Esophagus squamous epithelium (tissue), 5 donors: ENCODE data around the gene C17orf67. TPM values are rescaled to one million over a fixed set of nuclear protein-coding genes. Genes with fewer than 3 reads are reported as not detected.
A peak's percentile ranks its signal among the peaks of the same experiment; 100 is the strongest.

Experiments
- DNase-seq: peaks from one replicate; lab custom pipeline; 2025; lab: John Stamatoyannopoulos, UW
- H3K27ac ChIP-seq, 4 donors: fragments of 200-600 bp; sonication (generic); one replicate each; pipeline ENCODE4 v1.5.1; 2016 to 2019; ENCODE audit warnings: mild to moderate bottlenecking in 1 of 4
- H3K27me3 ChIP-seq, 4 donors: fragments of 200-600 bp; sonication (generic); 1 replicate in 3 of 4; 2 replicates in 1 of 4; pipeline versions ENCODE4 v1.5.1 to v1.6.0; 2017 to 2021; ENCODE audit warnings: antibody characterized with exemption in 1 of 4
- H3K36me3 ChIP-seq, 3 donors: fragments of 200-600 bp; sonication (generic); one replicate each; pipeline ENCODE4 v1.5.1; 2016 to 2019
- H3K4me1 ChIP-seq, 3 donors: fragments of 200-600 bp; sonication (generic); one replicate each; pipeline ENCODE4 v1.5.1; 2017 to 2019
- H3K4me3 ChIP-seq, 4 donors: fragments of 200-600 bp; sonication (generic); 1 replicate in 3 of 4; 2 replicates in 1 of 4; pipeline ENCODE4 v1.5.1; 2016 to 2019; ENCODE audit warnings: mild to moderate bottlenecking in 2 of 4, moderate library complexity in 1 of 4
- H3K9me3 ChIP-seq, 3 donors: fragments of 200-600 bp; sonication (generic); one replicate each; pipeline ENCODE4 v1.5.1; 2016 to 2019
- CTCF ChIP-seq, 6 experiments: fragments of 450-650 bp in 4 of 6; fragments of 200-600 bp in 2 of 6; sonication (generic) in 2 of 6; IDR thresholded peaks; one replicate each; pipeline ENCODE4 v1.5.1; 2016 to 2019; ENCODE audit warnings: antibody characterized with exemption in 6 of 6, mild to moderate bottlenecking in 4 of 6, moderate library complexity in 4 of 6
- POLR2A ChIP-seq, 4 donors: fragments of 450-650 bp; IDR thresholded peaks; one replicate each; pipeline ENCODE4 v1.6.1; 2017; ENCODE audit warnings: antibody characterized with exemption in 4 of 4, mild to moderate bottlenecking in 4 of 4, moderate library complexity in 3 of 4
- WGBS, 2 donors: methylation state at CpG; one replicate each; pipeline ENCODE4 v1.1.5; 2018; 5-methylcytosine and 5-hydroxymethylcytosine counted together
- intact Hi-C: fragments of 100-400 bp; cut with DNase I; formaldehyde crosslinking; loops from one replicate; pipeline ENCODE4 v1.15.0; 2022
- total RNA-seq, 4 donors: library from RNA; depleted of rRNA; stranded (reverse); fragments of >200 nt; gene quantifications; one replicate each; pipeline ENCODE4 v1.1.0, GENCODE V29; 2016
- donor health status: DM: yes; HTN: yes; CAD: no.

Gene C17orf67
- total RNA-seq, 4 donors from 2014 or later: 0.27 to 1.7 (median 0.53) TPM

- 82 to 92% methylated on average over 7 of the region's 7 CpGs for WGBS, 2 donors
- H3K36me3 ChIP-seq: no peaks in the 10 kb centered on the region
- H3K4me3 ChIP-seq: no peak overlapping the region
- H3K4me1 ChIP-seq: no peaks in the 10 kb centered on the region
- no peaks in the 10 kb centered on the region for H3K27me3 ChIP-seq
- intact Hi-C loops: no loop called here
- H3K9me3 ChIP-seq: no peaks in the 10 kb centered on the region
- TF ChIP-seq CTCF (IDR thresholded peaks at IDR 0.05) (no peak), POLR2A (IDR thresholded peaks at IDR 0.05) (no peak)
- H3K27ac ChIP-seq: no peak overlapping the region
- DNase-seq: no peak
Measured at GRCh38 chr17:56876766-56877179, 43.1 kb upstream of the C17orf67 start.

GRCh38 chr17:56870081-56870651, 36.4 kb upstream of the C17orf67 start:
- no peaks in the 10 kb centered on the region for H3K27me3 ChIP-seq
- WGBS, 2 donors: 55 to 81% methylated on average over 4 of the region's 4 CpGs
- intact Hi-C loops: no loop called here

GRCh38 chr17:56868716-56869115, 35.0 kb upstream of the C17orf67 start:
- TF ChIP-seq POLR2A (IDR thresholded peaks at IDR 0.05) (no peak), CTCF (IDR thresholded peaks at IDR 0.05) (no peak)
- H3K9me3 ChIP-seq: no peaks in the 10 kb centered on the region
- no peaks in the 10 kb centered on the region for H3K4me1 ChIP-seq
- no peak overlapping the region for H3K27ac ChIP-seq
- no peaks in the 10 kb centered on the region for H3K27me3 ChIP-seq
- 47 to 65% methylated on average over 3 of the region's 3 CpGs for WGBS, 2 donors
- peaks cover 0 to 10% (median 0%) of the 10 kb centered on the region in 3 donors for H3K36me3 ChIP-seq
- no peak overlapping the region for H3K4me3 ChIP-seq
- intact Hi-C loops: no loop called here
- no peak for DNase-seq

More at GRCh38 chr17:56870081-56870651, 36.4 kb upstream of the C17orf67 start:
- H3K36me3 ChIP-seq: no peaks in the 10 kb centered on the region
- no peaks in the 10 kb centered on the region for H3K4me1 ChIP-seq
- H3K27ac ChIP-seq: no peak overlapping the region
- H3K9me3 ChIP-seq: no peaks in the 10 kb centered on the region
- TF ChIP-seq CTCF (IDR thresholded peaks at IDR 0.05) (no peak), POLR2A (IDR thresholded peaks at IDR 0.05) (no peak)
- H3K4me3 ChIP-seq: no peak overlapping the region
- DNase-seq: no peak

GRCh38 chr17:56867948-56868376, 34.2 kb upstream of the C17orf67 start:
- H3K27ac ChIP-seq: peak overlapping the region in 1 of 4 donors; percentile 16
- WGBS, 2 donors: 18 to 23% methylated on average over 2 of the region's 2 CpGs

More at GRCh38 chr17:56867948-56868376, 34.2 kb upstream of the C17orf67 start:
- Histone ChIP-seq H3K36me3 (peaks cover 0 to 17% (median 0%) of the 10 kb centered on the region in 3 donors), H3K27me3 (no peaks in the 10 kb centered on the region), H3K9me3 (no peaks in the 10 kb centered on the region), H3K4me1 (no peaks in the 10 kb centered on the region), H3K4me3 (no peak overlapping the region)
- intact Hi-C loops: no loop called here
- DNase-seq: no peak
- TF ChIP-seq CTCF (IDR thresholded peaks at IDR 0.05) (no peak), POLR2A (IDR thresholded peaks at IDR 0.05) (no peak)
